Keratinocyte (primary cell): ENCODE results near the gene U2SURP. TPM values are rescaled to one million over a fixed set of nuclear protein-coding genes. Genes with fewer than 3 reads are reported as not detected.
A peak's percentile ranks its signal among the peaks of the same experiment; 100 is the strongest.

Experiments
- DNase-seq: peaks from one replicate; pipeline ENCODE4 v3.0.0-alpha.2; 2011; ENCODE audit warnings: low read depth, missing footprints, low spot score
- FAIRE-seq: peaks from 2 replicates; lab custom pipeline; 2011; peaks lifted over from hg19 to GRCh38; lab: Jason Lieb, UNC
- H2AFZ ChIP-seq: 2 replicates; pipeline ENCODE4 v1.6.0; 2012; ENCODE audit warnings: low read length, control low read depth, inconsistent platforms; ENCODE audit not compliant: control insufficient read depth
- H3K27ac ChIP-seq: 2 replicates; pipeline ENCODE4 v1.5.1; 2011; ENCODE audit warnings: low read length; ENCODE audit not compliant: control insufficient read depth, insufficient read depth
- H3K27me3 ChIP-seq: 3 replicates; pipeline ENCODE4 v1.6.0; 2011; ENCODE audit warnings: low read length; ENCODE audit not compliant: control insufficient read depth, insufficient read depth; ENCODE audit errors: extremely low read depth
- H3K36me3 ChIP-seq, 2 experiments: 2 replicates in 1 of 2; 3 replicates in 1 of 2; pipeline ENCODE4 v1.5.1; 2011; ENCODE audit warnings: low read length in 2 of 2, mild to moderate bottlenecking in 1 of 2; ENCODE audit not compliant: control insufficient read depth in 2 of 2, insufficient read depth in 2 of 2; ENCODE audit errors: extremely low read depth in 1 of 2
- H3K4me1 ChIP-seq: 3 replicates; pipeline ENCODE4 v1.5.1; 2011; ENCODE audit warnings: low read length; ENCODE audit not compliant: control insufficient read depth, insufficient read depth; ENCODE audit errors: extremely low read depth
- H3K4me2 ChIP-seq: 3 replicates; pipeline ENCODE4 v1.6.0; 2011; ENCODE audit warnings: low read depth, low read length; ENCODE audit not compliant: control insufficient read depth, insufficient read depth; ENCODE audit errors: extremely low read depth
- H3K4me3 ChIP-seq, 3 experiments: fragments of 200-600 bp in 1 of 3; sonication (generic) in 1 of 3; 2 replicates in 2 of 3; 3 replicates in 1 of 3; pipeline ENCODE4 v1.5.1; 2011 to 2016; ENCODE audit warnings: low read length in 3 of 3, mild to moderate bottlenecking in 3 of 3, control low read depth in 2 of 3, inconsistent platforms in 1 of 3, low read depth in 1 of 3, mixed read lengths in 1 of 3, mixed run types in 1 of 3, moderate library complexity in 1 of 3; ENCODE audit not compliant: control insufficient read depth in 2 of 3, insufficient read depth in 2 of 3; ENCODE audit errors: extremely low read depth in 1 of 3
- H3K79me2 ChIP-seq: 2 replicates; pipeline ENCODE4 v1.6.0; 2012; ENCODE audit warnings: low read length; ENCODE audit not compliant: control insufficient read depth, insufficient read depth
- H3K9ac ChIP-seq: 3 replicates; pipeline ENCODE4 v1.6.0; 2011; ENCODE audit warnings: low read length; ENCODE audit not compliant: control insufficient read depth, insufficient read depth; ENCODE audit errors: extremely low read depth
- H3K9me1 ChIP-seq: 3 replicates; pipeline ENCODE4 v1.6.0; 2011; ENCODE audit warnings: low read length; ENCODE audit not compliant: control insufficient read depth, insufficient read depth; ENCODE audit errors: extremely low read depth
- H3K9me3 ChIP-seq: 2 replicates; pipeline ENCODE4 v1.5.1; 2012; ENCODE audit warnings: low read depth, low read length; ENCODE audit not compliant: control insufficient read depth
- H4K20me1 ChIP-seq: 3 replicates; pipeline ENCODE4 v1.6.0; 2011; ENCODE audit warnings: low read length; ENCODE audit not compliant: control insufficient read depth, insufficient read depth; ENCODE audit errors: extremely low read depth
- EZH2 ChIP-seq: IDR thresholded peaks from one replicate; pipeline ENCODE4 v1.6.1; 2012; ENCODE audit warnings: inconsistent platforms, mild to moderate bottlenecking, low read length, moderate library complexity
- dilution Hi-C: fragments of 300-500 bp; cut with MboI; formaldehyde crosslinking; loops from one replicate; pipeline ENCODE4 v1.7.0; 2020; ENCODE audit warnings: low sequenced_read_pairs; ENCODE audit not compliant: extremely low pct_ligation_motif_present
- polyA plus RNA-seq, 5 experiments: library from polyadenylated mRNA; depleted of rRNA in 3 of 5; stranded (reverse) in 3 of 5; stranded (forward) in 1 of 5; unstranded in 1 of 5; fragments of >200 nt; gene quantifications; 1 replicate in 1 of 5; 2 replicates in 3 of 5; 3 replicates in 1 of 5; pipeline versions ENCODE4 v1.2.1 to v1.2.3, GENCODE V29; 2011 to 2012; ENCODE audit warnings: missing spikeins in 2 of 5, low read depth in 1 of 5, low replicate concordance in 1 of 5
- TF ChIP-seq, protein P1 (sequence below), 3 experiments: IDR thresholded peaks in 1 of 3; conservative IDR thresholded peaks in 1 of 3; optimal IDR thresholded peaks in 1 of 3; 2 replicates in 2 of 3; 3 replicates in 1 of 3; pipeline versions ENCODE3 to v1.5.1; 2011; ENCODE audit warnings: low read length in 3 of 3, mild to moderate bottlenecking in 3 of 3, moderate library complexity in 2 of 3, control low read depth in 1 of 3, inconsistent platforms in 1 of 3; ENCODE audit not compliant: insufficient read depth in 2 of 3; ENCODE audit errors: extremely low read depth in 1 of 3

U2SURP gene
- polyA plus RNA-seq, 1 donor (not counting 4 experiments of a cell fraction or from before 2014, with no cell fraction given), result 75.9 TPM

DNA sequence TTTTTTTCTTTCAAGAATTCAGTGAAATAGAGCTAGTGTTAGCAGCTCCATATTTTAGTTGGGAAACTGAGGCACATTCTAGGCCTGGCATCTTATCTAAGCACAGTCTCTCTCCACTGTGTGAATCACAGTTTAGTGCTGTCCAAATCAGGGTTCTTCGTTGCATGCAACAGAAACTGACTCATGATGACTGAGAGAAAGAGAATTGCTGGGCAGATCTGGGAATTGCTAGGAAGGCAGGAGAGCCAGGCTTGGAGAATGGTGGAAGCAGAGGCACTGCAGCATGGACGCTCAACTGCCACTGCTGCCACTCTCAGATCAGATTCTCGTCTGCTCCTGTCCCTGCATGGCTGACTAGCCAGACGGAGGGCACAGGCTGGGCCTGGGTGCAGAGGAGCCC lies 77.5 kb downstream of the U2SURP start:
- Histone ChIP-seq H3K79me2 (no peaks in the 10 kb centered on the region), H4K20me1 (no peaks in the 10 kb centered on the region), H3K9ac (no peak overlapping the region), H3K27me3 (no peaks in the 10 kb centered on the region), H3K9me3 (no peaks in the 10 kb centered on the region), H3K4me1 (no peaks in the 10 kb centered on the region), H2AFZ (no peak overlapping the region), H3K4me3 (no peak overlapping the region), H3K36me3 (no peaks in the 10 kb centered on the region), H3K27ac (no peak overlapping the region), H3K4me2 (no peak overlapping the region), H3K9me1 (no peaks in the 10 kb centered on the region)
- DNase-seq, result no peak
- FAIRE-seq, result peak; percentile 36
- dilution Hi-C loops, result no loop called here
- TF ChIP-seq, protein P1, sequence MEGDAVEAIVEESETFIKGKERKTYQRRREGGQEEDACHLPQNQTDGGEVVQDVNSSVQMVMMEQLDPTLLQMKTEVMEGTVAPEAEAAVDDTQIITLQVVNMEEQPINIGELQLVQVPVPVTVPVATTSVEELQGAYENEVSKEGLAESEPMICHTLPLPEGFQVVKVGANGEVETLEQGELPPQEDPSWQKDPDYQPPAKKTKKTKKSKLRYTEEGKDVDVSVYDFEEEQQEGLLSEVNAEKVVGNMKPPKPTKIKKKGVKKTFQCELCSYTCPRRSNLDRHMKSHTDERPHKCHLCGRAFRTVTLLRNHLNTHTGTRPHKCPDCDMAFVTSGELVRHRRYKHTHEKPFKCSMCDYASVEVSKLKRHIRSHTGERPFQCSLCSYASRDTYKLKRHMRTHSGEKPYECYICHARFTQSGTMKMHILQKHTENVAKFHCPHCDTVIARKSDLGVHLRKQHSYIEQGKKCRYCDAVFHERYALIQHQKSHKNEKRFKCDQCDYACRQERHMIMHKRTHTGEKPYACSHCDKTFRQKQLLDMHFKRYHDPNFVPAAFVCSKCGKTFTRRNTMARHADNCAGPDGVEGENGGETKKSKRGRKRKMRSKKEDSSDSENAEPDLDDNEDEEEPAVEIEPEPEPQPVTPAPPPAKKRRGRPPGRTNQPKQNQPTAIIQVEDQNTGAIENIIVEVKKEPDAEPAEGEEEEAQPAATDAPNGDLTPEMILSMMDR (optimal IDR thresholded peaks at IDR 0.05 in 1 of 3, IDR thresholded peaks at IDR 0.05 in 1 of 3, conservative IDR thresholded peaks at IDR 0.05 in 1 of 3; ENCODE audit: extremely low read depth in 1 of 3, insufficient read depth in 2 of 3, low read length in 3 of 3), result no peak
- no peak for TF ChIP-seq EZH2

DNA sequence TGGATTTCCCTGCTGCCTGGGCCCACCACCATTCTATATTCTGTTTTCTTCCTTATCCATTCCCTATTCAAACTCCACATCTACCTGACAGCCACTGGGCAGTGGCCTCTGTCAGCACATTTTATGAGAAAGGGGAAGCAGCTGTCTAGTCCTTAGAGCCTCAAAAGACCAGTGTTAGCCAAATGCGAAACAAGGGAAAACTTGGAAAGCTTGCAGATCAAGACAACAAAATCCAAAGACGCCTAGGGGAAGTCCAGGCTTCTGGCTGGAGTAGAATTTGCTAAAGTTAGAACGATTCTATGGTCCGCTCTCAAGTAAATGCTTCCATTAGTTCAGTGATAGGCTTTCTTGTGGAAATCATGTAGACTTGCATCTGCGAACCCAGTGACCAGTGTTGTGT lies 78.8 kb downstream of the U2SURP start:
- Histone ChIP-seq H4K20me1 (no peaks in the 10 kb centered on the region), H3K9ac (no peak overlapping the region), H3K4me2 (no peak overlapping the region), H3K79me2 (no peaks in the 10 kb centered on the region), H3K9me3 (no peaks in the 10 kb centered on the region), H2AFZ (no peak overlapping the region), H3K27ac (no peak overlapping the region), H3K4me3 (no peak overlapping the region), H3K4me1 (no peaks in the 10 kb centered on the region), H3K27me3 (no peaks in the 10 kb centered on the region), H3K9me1 (no peaks in the 10 kb centered on the region), H3K36me3 (no peaks in the 10 kb centered on the region)
- dilution Hi-C loops, result no loop called here
- FAIRE-seq (no peak), DNase-seq (no peak)
- no peak for TF ChIP-seq EZH2
- TF ChIP-seq, protein P1 (optimal IDR thresholded peaks at IDR 0.05 in 1 of 3, IDR thresholded peaks at IDR 0.05 in 1 of 3, conservative IDR thresholded peaks at IDR 0.05 in 1 of 3; ENCODE audit: extremely low read depth in 1 of 3, insufficient read depth in 2 of 3, low read length in 3 of 3), result no peak
